ENCODE measurements around the gene PTPRN2.

DNA sequence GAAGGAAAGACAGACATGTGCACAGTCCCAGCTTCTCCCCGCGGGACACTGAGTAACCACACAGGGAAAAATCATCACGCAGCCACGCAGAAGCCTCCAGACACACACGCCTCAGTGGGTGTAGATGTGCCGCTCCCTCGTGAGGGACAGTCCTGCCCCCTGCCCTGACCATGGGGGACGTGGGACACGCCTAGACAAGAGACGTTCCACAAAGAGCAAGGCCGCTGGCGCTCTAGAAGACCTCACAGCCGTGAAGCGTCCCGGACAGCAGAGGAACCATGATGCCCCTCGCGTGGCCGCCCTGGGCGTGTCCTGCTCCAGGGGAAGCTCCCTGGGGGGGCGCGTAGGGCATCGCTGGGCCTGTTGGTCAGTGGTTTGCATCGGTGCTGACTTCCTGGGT, 1040.0 kb downstream of the PTPRN2 start:
- TF ChIP-seq FOSL1 (IDR thresholded peaks at IDR 0.05; ENCODE audit: low read depth) (no peak), YY1 (IDR thresholded peaks at IDR 0.05; ENCODE audit: extremely low read depth, insufficient replicate concordance, low read depth, low read length) (no peak), EZH2phosphoT487 (IDR thresholded peaks at IDR 0.05; ENCODE audit: borderline replicate concordance) (no peak)
- TF ChIP-seq, protein P1, sequence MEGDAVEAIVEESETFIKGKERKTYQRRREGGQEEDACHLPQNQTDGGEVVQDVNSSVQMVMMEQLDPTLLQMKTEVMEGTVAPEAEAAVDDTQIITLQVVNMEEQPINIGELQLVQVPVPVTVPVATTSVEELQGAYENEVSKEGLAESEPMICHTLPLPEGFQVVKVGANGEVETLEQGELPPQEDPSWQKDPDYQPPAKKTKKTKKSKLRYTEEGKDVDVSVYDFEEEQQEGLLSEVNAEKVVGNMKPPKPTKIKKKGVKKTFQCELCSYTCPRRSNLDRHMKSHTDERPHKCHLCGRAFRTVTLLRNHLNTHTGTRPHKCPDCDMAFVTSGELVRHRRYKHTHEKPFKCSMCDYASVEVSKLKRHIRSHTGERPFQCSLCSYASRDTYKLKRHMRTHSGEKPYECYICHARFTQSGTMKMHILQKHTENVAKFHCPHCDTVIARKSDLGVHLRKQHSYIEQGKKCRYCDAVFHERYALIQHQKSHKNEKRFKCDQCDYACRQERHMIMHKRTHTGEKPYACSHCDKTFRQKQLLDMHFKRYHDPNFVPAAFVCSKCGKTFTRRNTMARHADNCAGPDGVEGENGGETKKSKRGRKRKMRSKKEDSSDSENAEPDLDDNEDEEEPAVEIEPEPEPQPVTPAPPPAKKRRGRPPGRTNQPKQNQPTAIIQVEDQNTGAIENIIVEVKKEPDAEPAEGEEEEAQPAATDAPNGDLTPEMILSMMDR (IDR thresholded peaks at IDR 0.05 in 2 of 3, conservative IDR thresholded peaks at IDR 0.05 in 1 of 3; ENCODE audit: borderline replicate concordance in 1 of 3, insufficient read depth in 1 of 3, low read depth in 2 of 3, low read length in 2 of 3): no peak
- TF ChIP-seq, protein P2, sequence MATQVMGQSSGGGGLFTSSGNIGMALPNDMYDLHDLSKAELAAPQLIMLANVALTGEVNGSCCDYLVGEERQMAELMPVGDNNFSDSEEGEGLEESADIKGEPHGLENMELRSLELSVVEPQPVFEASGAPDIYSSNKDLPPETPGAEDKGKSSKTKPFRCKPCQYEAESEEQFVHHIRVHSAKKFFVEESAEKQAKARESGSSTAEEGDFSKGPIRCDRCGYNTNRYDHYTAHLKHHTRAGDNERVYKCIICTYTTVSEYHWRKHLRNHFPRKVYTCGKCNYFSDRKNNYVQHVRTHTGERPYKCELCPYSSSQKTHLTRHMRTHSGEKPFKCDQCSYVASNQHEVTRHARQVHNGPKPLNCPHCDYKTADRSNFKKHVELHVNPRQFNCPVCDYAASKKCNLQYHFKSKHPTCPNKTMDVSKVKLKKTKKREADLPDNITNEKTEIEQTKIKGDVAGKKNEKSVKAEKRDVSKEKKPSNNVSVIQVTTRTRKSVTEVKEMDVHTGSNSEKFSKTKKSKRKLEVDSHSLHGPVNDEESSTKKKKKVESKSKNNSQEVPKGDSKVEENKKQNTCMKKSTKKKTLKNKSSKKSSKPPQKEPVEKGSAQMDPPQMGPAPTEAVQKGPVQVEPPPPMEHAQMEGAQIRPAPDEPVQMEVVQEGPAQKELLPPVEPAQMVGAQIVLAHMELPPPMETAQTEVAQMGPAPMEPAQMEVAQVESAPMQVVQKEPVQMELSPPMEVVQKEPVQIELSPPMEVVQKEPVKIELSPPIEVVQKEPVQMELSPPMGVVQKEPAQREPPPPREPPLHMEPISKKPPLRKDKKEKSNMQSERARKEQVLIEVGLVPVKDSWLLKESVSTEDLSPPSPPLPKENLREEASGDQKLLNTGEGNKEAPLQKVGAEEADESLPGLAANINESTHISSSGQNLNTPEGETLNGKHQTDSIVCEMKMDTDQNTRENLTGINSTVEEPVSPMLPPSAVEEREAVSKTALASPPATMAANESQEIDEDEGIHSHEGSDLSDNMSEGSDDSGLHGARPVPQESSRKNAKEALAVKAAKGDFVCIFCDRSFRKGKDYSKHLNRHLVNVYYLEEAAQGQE (IDR thresholded peaks at IDR 0.05; ENCODE audit: low read depth): no peak
